Midbrain (tissue), 1 donor: ENCODE data around the gene TPRG1L.

Experiments
- DNase-seq: peaks from one replicate; lab custom pipeline; 2025; lab: John Stamatoyannopoulos, UW

TPRG1L gene

DNA sequence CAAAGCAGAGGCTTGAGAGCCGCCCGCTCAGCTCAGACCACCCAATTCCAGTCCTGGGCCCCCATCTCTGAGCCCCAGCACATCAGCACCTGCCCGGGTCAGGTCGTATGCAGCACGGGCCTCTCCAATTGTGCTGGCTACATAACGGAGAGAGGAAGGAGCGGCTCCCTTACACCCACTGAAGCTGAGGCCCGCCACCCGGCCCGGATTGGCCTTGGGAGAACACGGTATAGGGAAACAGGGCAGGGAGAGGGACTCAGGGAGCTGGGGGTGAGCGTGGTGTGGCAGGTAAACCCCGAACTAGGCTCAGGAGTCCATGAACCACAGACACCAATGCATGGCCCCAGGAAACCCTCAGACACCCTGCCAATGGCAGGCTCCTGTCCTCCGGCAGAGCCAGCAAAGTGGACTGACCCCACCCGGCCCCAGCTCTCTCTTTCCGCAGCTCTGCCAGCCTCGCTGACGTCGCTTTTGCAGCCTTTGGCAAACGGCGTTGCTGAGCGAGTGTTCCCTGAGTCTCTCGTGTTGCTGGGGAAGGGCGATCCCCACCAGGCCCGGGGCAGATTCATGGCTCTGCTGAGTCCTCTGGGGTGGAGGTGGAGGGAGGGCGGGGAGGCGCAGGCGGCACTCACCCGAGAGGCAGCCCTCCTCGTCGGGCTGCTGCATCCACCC is 30.0 kb upstream of the TPRG1L start:
- peak; percentile 64 for DNase-seq

DNA sequence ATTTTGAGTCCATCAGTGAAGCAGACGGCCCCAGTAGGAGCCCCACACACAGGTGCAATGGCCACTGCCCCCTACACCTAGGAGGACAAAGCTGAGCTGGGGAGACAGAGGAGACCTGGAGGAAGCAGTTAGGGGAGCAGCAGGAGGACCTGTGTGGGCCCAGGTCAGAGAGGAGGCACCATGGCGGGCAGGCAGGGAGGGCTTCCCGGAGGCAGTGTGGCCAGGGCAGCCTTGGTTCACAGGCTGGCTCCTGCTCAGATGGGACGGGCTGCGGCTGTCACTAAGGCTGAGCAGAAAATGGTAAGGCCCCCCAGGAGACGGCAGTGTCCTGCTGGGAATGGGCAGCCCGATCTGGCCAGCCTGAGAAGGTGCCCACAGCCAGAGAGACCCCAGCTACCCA is 28.9 kb upstream of the TPRG1L start:
- DNase-seq = no peak

DNA sequence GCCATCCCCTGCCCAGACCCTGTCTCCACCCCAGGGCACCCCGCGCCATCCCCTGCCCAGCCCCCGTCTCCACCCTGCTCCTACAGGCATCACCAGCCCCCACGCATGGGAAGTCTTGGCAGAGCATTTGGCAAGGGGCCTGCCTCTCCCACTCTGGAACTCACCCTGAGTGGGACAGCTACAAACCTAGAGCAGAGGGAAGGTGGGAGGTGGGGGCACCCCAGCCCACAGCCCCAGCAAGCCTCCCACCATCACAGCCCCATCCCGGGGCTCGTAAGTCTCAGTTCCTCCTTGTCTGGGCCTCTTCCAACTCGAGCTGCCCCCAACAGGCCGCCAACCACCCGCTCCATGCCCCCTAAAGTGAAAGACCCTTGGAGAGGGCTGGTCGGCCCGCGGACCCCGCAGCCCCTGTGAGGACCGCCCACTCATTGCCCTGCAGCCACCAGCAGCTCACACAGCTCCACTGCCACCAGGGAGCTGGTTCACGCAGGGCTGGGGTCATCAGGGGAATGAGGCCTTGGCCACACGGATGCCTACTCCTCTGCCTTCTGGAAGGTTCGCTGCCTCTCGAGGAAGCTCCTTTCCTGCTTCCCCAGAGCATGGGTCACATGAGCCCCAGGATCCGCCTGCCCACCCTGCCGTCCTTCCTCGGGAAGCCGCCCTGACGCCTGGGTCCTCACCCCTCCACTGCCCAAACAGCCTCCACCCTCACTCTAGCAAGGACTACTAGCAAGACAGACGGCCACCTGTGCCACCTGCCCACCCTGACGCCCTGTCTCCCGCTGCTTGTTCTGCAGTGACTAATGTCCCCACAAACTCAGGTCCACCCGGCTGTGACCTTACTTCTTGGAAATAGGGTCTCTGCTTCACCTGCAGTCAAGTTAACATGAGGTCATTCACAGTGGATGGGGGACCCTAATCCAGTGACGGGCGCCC is 27.9 kb upstream of the TPRG1L start:
- DNase-seq = no peak

DNA sequence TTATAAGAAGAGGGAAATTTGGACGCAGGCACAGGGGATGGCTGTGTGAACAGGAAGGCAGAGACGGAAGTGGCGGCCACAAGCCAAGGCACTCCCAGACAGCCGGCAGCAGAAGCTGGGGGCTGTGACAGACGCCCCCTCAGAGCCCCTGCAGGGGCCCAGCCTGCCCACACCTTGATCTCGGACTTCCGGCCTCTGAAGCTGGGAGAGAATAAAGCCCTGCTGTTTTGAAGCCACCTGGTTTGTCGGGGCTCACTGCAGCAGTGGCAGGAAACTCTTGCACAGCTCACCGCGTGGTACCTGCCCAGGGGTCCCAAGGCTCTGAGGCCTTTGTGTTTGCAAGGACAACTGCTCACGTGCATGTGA is 27.2 kb upstream of the TPRG1L start:
- DNase-seq = no peak

DNA sequence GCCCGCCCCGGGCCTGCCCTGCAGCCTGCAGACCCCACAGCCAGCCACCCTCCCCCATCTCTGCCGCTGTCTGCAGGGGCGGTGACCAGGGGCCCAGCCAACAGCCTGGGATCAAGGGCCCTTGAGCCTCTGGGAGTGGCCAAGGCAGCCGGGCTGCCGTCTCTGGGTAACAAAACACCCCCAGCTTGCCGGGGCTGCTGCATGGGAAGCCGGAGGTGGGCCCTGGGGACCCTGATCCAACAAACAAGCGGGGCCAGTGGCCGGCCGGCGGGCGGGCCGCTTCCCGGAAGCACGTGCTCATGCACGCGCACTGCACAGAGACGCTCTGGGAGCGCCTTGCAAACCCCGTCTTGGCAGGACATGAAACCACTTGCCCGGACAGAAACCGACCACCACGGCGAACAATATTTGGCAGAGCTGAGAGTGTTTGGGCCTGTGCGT is 26.7 kb upstream of the TPRG1L start:
- no peak for DNase-seq

DNA sequence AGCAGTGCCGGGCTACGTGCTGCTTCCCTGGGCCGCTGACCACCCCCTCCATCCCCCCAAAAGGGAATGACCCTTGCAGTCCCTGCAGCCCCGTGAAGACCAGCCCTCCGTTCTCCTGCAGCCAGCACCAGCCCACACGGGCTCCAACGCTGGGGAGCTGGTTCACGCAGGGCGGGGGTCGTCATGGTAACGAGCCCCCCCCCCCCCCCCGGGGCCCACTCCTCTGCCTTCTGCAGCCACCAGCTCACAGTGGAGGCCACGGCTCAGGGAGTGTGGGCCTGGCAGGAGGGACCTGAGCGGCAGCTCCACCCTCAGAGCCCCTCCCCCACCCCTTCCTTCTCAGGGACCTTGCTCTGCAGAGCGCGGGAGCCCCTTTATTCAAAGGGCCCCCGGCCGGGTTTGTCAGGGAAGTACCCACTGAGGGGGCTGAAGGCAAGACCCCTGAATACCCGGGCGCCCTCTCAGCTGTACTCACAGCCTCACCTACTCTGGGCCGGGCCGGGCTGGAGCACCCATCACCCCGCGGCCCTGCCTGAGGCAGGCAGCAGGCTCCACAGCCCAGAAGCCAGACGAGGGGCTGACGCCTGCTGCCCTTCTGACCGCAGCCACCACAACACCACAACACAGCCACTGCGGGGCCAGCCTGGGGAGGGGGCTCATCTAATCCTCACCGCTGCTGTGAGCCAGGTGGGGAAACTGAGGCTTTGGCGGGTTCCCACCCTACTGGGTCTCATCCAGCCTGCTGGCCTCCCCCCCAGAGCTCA is 26.1 kb upstream of the TPRG1L start:
- DNase-seq = no peak

DNA sequence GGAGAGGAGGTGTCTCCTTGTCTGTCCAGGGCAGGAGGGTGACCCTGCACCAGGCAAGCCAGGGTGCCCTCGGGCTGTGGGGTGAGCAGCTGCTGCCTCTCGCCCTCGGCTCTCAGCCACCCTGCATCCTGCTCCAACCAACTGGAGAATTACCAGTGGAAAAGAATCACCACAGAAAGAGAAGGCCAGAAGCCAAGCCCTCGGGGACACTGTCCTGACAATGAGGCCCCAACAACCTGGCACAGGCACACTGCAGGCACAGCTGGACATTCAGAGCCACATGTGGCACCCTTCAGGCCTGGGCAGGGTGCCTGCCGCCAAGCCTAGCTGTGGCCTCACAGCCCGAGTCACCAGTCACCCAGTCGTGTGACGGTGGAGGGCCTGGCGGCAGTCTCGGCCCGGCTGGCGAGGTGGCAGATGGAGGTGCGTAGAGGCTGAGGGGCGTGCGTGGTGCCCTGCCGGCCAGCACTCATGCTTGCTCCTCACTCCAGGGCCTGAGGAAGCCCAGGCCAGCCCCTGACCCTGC is 25.5 kb upstream of the TPRG1L start:
- no peak for DNase-seq

DNA sequence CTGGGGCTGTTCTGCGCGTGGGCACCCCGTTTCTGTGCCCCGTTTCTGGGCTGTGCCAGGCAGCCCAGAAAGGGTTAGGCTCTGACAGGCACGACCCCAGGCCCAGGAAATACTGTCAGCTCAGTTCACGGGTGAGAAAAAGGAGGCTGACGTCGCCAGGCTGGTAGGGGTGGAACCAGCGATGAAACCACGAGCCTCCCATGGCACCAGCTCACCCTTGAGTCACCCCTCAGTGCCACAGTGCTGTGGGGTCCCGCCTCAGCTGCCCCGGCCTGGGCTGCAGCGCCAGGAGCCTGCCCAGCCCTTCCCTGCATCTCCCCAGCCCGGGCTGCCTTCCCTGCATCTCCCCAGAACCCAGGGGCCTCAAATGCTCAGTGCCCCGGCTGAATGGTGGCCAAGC is 25.0 kb upstream of the TPRG1L start:
- no peak for DNase-seq

DNA sequence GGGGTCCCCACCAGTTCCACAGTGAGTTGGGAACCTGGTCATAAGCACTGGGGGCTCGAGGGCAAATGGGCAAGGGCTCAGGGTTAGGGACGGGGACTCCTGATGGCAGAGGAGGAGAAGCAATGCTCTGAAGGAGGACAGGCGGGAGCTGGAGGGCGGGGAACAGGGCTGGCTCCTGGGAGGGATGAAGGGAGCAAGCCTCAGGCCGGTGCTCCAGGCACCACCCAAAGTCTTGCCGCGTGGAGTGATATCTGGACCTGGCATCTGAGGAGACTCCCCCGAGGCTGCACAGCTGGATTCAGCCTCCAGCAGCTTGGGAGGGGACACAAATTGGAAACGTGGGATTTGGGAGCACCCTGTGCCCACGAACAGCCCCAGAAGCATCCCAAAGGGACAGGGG is 24.5 kb upstream of the TPRG1L start:
- no peak for DNase-seq

DNA sequence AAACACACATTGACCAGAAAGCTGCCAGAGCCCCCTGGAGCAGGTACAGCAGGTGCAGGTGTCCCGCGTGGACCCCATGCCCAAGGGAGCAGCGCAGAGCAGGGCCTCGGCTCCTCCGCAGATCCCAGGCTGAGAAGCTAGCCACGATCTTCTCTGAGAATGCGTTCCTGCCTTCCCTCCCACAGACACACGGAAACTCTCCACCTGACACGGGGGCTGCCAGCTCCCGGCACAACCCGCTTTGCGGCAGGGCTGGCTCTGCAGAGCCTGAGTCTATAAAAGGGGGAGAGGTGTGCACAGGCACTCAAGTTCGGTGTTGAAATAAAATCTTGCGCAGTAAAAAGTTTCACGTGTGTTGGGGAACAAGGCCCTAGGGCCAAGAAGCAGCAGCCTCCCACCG is 23.1 kb upstream of the TPRG1L start:
- no peak for DNase-seq

DNA sequence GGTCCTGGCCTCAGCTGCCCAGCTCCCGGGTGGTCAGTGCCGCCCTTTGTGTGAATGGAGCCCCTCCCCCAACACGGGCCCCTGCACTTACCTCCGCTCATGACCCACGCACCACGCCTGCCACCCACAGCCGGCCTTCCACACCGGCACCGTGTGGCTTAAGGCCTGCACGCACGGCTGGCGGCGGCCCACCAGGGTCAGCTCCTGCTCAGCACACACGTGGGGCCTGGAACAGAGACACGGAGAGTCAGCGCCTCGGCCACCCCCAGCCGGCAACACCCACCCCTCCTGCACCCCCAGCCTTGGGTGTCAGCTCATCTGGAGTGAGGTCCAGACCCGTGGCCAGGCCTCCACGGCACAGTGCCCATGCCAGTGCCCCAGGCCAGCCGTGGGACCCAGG is 22.4 kb upstream of the TPRG1L start:
- DNase-seq = no peak

DNA sequence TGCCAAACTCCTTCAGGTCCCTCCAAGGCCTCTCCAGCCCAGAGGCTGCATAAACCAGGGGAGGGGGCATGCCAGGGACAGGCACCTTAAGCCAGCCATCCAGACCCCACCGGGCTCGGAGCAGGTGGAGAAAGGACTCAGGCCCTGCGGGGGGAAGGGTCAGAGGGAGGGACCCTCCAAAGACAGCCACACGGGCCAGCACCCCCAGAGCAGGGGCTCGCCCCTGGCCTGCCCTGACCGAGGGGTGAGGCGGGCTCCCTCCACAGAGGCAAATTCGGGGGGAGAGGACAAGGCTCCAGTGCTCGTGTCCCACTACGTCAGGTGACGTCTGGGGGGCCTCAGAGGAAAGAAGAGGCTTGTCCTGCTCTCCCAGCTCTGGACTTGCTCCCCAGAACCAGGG is 21.7 kb upstream of the TPRG1L start:
- no peak for DNase-seq

DNA sequence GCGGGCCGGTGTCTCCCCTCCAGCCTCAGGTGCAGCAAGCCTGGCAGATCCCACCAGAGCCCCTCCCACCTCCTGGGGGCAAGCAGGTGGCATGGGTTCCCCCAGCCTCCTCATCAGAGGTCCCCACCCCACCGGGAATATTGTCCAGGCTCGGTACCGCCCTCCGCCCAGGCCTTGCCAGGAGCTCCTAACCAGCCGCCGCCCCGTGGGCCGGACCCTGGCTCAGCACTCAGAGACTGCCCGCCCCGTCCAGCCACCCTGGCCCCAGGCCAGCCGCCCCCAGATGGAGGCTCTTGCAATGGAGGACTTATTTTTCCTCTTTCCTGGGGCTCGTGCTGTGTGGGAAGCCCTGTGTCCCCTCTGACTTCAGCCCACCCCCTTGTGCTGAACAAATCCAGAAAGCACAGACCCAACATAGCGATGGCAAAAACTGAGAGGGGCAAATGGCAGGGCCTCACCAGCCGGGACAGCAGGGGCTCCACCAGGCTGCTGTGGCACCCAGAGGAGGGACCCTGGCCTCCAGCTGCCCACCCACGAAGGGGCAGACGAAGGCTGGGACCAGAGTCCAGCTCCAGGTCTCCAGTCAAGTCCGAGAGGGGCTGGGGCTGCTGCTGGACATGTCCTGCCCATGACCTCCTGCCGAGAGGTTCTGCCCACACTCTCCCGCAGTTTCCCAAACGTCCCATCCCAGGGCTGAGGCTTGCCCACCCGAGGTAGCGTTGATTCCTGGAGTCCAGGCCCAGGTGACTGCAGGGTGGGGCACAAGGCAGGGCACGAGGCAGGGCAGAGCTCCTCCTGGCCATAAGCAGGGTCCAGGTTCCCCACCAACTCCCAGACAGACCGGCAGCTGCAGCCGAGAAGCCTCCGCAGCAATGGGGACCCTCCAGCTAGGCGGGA is 21.0 kb upstream of the TPRG1L start:
- DNase-seq = no peak

DNA sequence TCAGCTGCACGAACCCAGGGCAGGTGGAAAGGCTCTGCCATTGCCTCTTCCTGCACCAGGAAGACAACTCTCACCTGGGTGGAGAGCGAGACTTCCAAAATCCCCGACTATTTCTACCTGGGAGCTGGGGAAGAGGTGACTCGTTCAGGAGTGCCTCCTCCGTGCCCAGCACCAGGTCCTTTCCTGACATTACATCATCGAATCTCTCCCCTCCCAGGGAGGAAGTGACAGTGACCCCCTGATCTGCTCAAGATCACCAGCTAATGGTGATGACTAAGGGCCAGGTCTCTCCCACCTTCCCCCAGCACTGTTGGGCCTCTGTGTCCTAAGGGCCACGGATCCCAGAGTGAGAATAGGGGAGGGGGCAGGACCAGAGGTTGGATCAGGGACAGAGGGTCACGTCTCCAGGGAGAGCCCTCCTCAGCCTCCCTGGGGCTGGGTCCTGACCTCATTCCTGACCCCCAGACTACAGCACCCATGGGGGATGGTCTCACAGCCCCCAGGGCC is 20.3 kb upstream of the TPRG1L start:
- DNase-seq = no peak

DNA sequence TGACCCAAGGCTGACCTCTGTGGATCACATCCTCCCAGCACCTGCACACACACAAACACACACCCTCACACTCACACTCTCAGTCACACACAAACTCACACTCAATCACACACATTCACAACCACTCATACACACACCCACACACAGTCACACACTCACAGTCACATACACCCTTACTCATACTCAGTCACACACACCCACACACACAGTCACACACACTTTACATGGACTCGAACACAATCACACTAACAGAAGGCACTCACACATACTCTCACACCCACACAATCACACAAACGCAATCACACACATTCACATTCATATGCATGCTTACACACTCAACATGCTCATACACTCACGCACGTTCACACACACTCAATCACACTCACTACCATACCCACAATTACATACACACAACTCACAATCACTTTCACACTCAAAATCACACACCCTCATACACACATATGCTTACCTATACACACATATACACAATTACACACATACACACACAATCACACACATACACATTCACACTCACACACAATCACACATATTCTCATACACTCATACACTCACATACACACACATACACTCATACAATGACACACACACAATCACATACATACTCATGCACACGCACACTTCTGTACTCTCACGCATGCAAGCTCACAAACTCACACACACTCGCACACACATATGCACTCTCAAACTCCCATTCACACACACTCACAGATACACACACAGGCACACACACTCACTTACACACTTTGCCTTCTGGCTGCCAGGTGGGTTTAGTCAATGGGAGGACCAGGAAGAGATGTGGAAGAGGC is 19.6 kb upstream of the TPRG1L start:
- DNase-seq = no peak

DNA sequence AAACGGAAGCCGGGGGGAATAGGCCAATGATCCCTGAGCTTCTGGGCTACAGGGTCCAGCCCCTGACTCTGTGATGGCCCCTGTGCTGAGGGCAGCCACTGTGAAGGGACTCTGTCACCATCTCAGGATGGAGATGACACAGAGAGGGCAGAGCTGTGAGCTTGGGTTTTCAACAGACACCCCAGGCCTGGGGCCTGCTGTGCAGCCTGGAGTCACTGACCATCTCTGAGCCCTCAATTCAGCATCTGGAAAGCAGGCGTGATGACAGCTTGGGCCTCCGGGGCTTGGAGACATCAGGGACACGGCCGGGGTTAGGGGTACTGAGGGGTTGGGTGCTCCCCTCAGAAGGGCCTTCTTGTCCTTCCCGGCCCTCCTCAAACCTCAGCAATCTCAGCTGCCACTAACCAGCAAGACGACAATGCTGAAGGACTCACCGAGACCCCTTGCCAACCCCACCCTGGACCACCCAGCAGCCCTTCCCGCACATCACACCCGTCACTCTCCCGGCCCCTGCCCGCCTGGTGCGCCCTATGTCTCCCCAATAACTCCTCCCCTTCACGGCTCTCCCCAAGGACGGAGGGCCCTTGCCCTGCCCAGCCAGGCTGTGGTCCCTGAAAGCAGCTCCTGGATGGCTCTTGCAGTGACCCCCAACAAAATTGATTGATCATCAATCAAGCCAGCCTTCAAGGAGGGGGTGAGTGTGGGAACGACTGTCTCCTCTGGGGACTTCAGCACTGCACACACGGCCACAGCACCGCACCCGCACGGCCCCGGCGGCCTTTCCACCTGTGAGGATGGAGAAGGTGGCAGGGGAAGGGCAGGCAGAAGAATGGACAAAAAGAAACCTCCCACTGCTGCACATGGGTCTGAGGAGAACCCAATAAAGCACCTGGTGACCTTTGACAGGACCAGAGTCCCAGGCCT is 17.8 kb upstream of the TPRG1L start:
- no peak for DNase-seq

DNA sequence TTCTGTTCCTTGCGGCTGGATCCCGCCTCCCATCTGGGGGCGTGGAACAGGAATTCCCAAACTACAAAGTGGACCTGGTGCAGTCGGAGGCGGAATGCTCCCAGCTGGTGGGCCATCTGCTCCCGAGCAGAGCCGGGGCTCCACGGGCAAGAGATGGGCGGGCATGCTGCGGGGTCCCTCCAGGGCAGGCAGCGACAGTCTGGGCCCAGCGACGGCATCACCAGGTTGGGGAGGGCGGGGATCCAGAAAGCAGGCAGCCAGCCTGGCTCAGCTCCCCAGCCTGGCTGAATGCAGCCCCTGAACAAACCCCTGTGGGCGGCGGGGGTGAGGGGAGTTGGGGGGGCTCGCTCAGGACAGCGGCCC is 17.1 kb upstream of the TPRG1L start:
- DNase-seq = no peak

DNA sequence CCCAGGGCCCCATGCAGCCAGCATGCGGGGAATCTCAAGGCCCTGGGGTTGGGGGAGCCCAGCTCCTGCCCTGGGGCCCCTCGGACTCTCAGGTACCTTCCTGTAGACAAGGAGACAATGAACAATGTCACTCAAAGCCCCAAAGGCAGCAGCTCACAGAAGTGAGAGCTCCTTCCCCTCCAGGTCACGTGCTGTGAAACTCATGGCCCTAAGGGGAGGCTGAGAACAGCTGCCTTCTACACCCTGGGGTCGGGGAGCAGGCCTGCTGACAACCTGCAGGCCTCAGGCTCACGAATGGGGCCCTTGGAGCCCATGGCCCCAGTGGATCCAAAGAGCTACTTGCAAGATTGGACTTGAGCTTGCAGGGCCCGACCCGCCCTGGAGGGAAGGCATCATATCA is 16.7 kb upstream of the TPRG1L start:
- no peak for DNase-seq

DNA sequence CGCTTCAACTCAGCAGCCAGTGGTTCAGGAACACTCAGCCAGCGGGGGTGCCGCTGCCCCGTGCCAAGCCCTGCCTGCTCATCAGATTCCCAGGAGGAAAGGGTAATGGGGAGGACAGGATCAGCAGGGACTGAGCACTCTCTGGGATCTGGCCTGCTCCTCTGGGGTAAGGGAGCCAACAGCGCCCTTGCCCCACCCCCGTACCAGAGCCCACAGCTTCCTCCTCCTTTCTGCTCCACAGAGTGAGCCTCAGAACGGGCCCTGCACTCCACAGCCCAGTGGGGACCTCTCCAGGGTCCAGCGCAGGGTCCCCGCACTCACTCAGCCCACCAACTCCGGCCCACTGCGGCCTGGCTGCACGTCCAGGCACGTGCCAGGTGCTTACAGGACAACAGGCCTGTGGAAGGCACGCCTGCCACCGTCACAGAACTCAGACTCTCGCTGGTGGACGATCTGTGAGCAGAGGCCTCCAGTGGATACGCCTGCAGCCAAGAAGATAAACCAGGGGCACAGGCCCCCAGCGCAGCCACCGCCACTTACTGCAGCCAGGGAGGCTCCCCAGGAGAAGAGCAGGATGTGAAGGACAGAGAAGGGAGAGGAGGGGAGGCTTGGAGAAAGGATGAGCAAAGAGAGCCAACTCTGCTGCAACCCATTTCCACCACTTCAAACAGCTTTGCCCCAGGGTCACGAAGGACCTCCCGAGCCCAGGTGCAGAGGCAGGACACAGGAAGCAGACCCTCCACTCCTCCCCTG is 15.6 kb upstream of the TPRG1L start:
- DNase-seq = no peak
